Heart right ventricle (tissue), 16 donors: ENCODE measurements around the gene MYH8. TPM values are rescaled to one million over a fixed set of nuclear protein-coding genes. Genes with fewer than 3 reads are reported as not detected.

Source experiments
- ATAC-seq, 8 donors: fragments of 200-7000 bp; cut with Tn5 transposase; one replicate each; pipeline ENCODE4 v1.9.1; 2020; ENCODE audit warnings: mild to moderate bottlenecking in 8 of 8, moderate library complexity in 8 of 8, moderate number of reproducible peaks in 1 of 8
- DNase-seq, 2 donors: peaks; one replicate each; pipeline ENCODE4 v3.0.0-alpha.2; 2020
- H3K27ac ChIP-seq, 10 donors: fragments of 200-600 bp; sonication (generic) in 2 of 10; one replicate each; pipeline versions ENCODE4 v1.5.0 to v1.8.0; 2020 to 2022; ENCODE audit warnings: mild to moderate bottlenecking in 3 of 10
- H3K27me3 ChIP-seq, 7 donors: fragments of 200-600 bp; one replicate each; pipeline ENCODE4 v1.8.0; 2021 to 2022; ENCODE audit warnings: mild to moderate bottlenecking in 2 of 7
- H3K36me3 ChIP-seq, 9 donors: fragments of 200-600 bp; sonication (generic) in 1 of 9; one replicate each; pipeline versions ENCODE4 v1.5.0 to v1.8.0; 2020 to 2022; ENCODE audit warnings: mild to moderate bottlenecking in 2 of 9
- H3K4me1 ChIP-seq, 9 donors: fragments of 200-600 bp; sonication (generic) in 1 of 9; one replicate each; pipeline versions ENCODE4 v1.5.0 to v1.8.0; 2020 to 2022; ENCODE audit warnings: mild to moderate bottlenecking in 4 of 9
- H3K4me3 ChIP-seq, 10 donors: fragments of 200-600 bp; sonication (generic) in 2 of 10; one replicate each; pipeline versions ENCODE4 v1.5.0 to v1.8.0; 2020 to 2022; ENCODE audit warnings: mild to moderate bottlenecking in 7 of 10, moderate library complexity in 2 of 10
- H3K9me3 ChIP-seq, 11 donors: fragments of 200-600 bp in 10 of 11; sonication (generic) in 2 of 11; one replicate each; pipeline versions ENCODE4 v1.5.0 to v1.8.0; 2013 to 2022; ENCODE audit warnings: mild to moderate bottlenecking in 2 of 11, control low read depth in 1 of 11, moderate library complexity in 1 of 11
- WGBS, 2 donors: extraction: QIAGEN DNeasy Blood & Tissue Kit; methylation state at CpG; one replicate each; pipeline ENCODE4 v1.1.7; 2013; ENCODE audit warnings: inconsistent platforms in 1 of 2; 5-methylcytosine and 5-hydroxymethylcytosine counted together
- intact Hi-C, 10 donors: fragments of 100-400 bp; cut with DNase I; formaldehyde crosslinking; loops; one replicate each; pipeline versions ENCODE4 v1.11.1 to v1.14.2; 2022
- polyA plus RNA-seq, 2 donors: library from polyadenylated mRNA; stranded (reverse); fragments of 200-250 nt; gene quantifications; one replicate each; pipeline ENCODE4 v1.2.3, GENCODE V29; 2013
- total RNA-seq, 10 donors: library from RNA; stranded (reverse); fragmentation: NEBNext Ultra II Directional in 3 of 10; extraction: Animal tissue kit (Norgen Biotek cat#: 25700) in 3 of 10; gene quantifications; one replicate each; pipeline versions ENCODE4 v1.2.1 to v1.2.4, GENCODE V29; 2021 to 2023
- TF ChIP-seq, protein P1 (sequence below), 9 donors: fragments of 200-600 bp; sonication (generic) in 2 of 9; IDR thresholded peaks; one replicate each; pipeline versions ENCODE4 v1.5.0 to v1.8.0; 2021 to 2022; ENCODE audit warnings: antibody characterized with exemption in 9 of 9, mild to moderate bottlenecking in 5 of 9, moderate library complexity in 1 of 9
- donor health status: Arrhythmogenic right ventricular cardiomyopathy.
- donor health status: ischemic (EF 13 %, LVEDD 7.1; RV severe dilation, severe dysfunction).
- donor health status: healthy with polysubstance abuse.
- donor health status: DM: no; HTN: yes; CAD: no.
- donor health status: DM: no; HTN: no; CAD: no.
- donor health status: ischemic (EF 25% LVEDD 6.9; RV normal size, moderate dysfunction).
- donor health status: ischemic (EF 25% LVEDD 5.7; RV mildly dilated, moderate dysfunction).
- donor health status: healthy.
- donor health status: DM: yes; HTN: yes; CAD: no.
- donor health status: Ischemic cardiomyopathy.
- donor health status: ischemic (EF 35%, LVEDD 5.7; RV mildly dilated, moderate dysfunction).
- donor health status: nonischemic (EF 11% LVEDD 7.7; RV severe dilation, severe dysfunction).
- donor health status: DM: yes; HTN: yes; CAD: no.
- donor health status: PGD.
- donor health status: ischemic (EF 29% LVEDD 5.4; RV normal size, mild dysfunction).
- donor health status: nonischemic (EF 23%, LVEDD 6.1; RV moderate dilation, normal function).

MYH8 gene
- total and polyA plus RNA-seq, 12 donors: not detected

DNA sequence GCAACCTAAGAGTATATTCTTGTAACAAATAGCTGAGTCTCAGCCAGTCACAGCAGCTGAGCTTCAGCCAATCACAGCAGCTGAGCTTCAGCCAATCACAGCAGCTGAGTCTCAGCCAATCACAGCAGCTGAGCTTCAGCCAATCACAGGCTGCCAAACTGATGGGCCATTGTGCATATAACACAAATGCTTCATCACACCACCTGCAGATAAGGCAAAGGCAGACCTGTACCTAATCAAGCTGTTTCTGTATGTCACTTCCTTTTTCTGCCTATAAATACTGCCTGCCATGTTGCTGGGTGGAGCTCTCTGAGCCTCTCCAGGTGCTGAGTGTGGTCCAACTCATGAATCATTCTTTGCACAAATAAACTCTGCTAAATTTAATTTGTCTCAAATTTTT is 68.9 kb downstream of the MYH8 start:
- Histone ChIP-seq H3K4me3 (no peak overlapping the region), H3K4me1 (no peaks in the 10 kb centered on the region), H3K27me3 (peaks cover 0 to 6% (median 0%) of the 10 kb centered on the region in 7 donors), H3K27ac (no peak overlapping the region), H3K9me3 (no peaks in the 10 kb centered on the region), H3K36me3 (no peaks in the 10 kb centered on the region)
- TF ChIP-seq, protein P1, sequence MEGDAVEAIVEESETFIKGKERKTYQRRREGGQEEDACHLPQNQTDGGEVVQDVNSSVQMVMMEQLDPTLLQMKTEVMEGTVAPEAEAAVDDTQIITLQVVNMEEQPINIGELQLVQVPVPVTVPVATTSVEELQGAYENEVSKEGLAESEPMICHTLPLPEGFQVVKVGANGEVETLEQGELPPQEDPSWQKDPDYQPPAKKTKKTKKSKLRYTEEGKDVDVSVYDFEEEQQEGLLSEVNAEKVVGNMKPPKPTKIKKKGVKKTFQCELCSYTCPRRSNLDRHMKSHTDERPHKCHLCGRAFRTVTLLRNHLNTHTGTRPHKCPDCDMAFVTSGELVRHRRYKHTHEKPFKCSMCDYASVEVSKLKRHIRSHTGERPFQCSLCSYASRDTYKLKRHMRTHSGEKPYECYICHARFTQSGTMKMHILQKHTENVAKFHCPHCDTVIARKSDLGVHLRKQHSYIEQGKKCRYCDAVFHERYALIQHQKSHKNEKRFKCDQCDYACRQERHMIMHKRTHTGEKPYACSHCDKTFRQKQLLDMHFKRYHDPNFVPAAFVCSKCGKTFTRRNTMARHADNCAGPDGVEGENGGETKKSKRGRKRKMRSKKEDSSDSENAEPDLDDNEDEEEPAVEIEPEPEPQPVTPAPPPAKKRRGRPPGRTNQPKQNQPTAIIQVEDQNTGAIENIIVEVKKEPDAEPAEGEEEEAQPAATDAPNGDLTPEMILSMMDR (IDR thresholded peaks at IDR 0.05): no peak
- DNase-seq (no peak), ATAC-seq (no peak)
- intact Hi-C loops: no loop called here

DNA sequence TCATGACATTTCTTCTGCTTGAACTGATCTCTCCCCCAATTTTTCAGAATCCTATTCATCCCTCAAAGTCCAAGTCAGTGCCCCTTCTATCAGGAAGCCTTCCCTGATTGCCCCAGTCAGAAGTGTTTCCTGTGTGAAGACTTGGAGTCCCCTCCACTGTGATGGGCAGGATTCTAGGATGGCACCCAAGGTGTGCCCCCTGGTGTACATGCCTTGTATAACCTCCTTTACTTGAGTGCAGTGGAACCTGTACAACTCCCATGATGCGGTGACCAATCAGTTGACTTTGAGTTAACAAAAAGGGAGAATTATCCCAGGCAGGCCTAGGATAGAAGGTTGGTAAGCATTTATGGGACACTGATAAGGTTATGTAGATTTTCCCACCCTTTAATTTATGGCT is 72.3 kb downstream of the MYH8 start:
- Histone ChIP-seq H3K36me3 (no peaks in the 10 kb centered on the region), H3K27ac (no peak overlapping the region), H3K9me3 (no peaks in the 10 kb centered on the region), H3K4me3 (no peak overlapping the region), H3K4me1 (no peaks in the 10 kb centered on the region), H3K27me3 (no peaks in the 10 kb centered on the region)
- DNase-seq (no peak), ATAC-seq (no peak)
- TF ChIP-seq, protein P1 (IDR thresholded peaks at IDR 0.05): peak in 1 of 9 donors; percentile 25
- 94 to 97% methylated on average over 1 of the region's 1 CpG for WGBS, 2 donors
- intact Hi-C loops: no loop called here

DNA sequence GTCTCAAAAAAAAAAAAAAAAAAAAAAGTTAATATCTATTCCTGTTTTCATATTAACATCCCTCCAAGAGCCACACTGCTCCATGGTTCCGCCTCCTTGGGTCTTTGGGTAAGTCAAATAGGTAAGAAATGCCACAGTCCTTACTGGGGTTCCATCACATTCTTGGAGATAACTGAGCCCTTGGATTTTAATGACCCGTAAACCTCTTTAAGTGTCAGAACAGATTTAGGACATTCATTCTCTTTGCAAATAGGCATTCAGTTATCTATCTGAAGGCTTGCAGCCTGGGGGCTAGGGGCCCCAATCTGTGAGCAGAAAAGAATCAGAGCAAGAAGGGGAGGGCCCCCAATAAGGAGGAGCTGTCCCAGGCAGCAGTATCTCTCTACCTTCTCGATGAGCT is 76.9 kb downstream of the MYH8 start:
- no peak overlapping the region for H3K4me3 ChIP-seq
- H3K27me3 ChIP-seq: no peaks in the 10 kb centered on the region
- H3K36me3 ChIP-seq: no peaks in the 10 kb centered on the region
- intact Hi-C loops: no loop called here
- no peaks in the 10 kb centered on the region for H3K9me3 ChIP-seq
- ATAC-seq (no peak), DNase-seq (no peak)
- no peaks in the 10 kb centered on the region for H3K4me1 ChIP-seq
- TF ChIP-seq, protein P1 (IDR thresholded peaks at IDR 0.05): no peak
- H3K27ac ChIP-seq: no peak overlapping the region
- 80 to 81% methylated on average over 3 of the region's 3 CpGs for WGBS, 2 donors

Other genes with a start within 250 kb of the MYH8 start
- gene GAS7, start 223.3 kb downstream of the MYH8 start, total RNA-seq: 100 to 1,000 TPM in 1 of 10 donors, 10 to 100 TPM in 9; 39.6 to 111 (median 67.7) TPM
- 10 to 100 TPM; 19.8 to 35.3 TPM for gene GAS7, start 223.3 kb downstream of the MYH8 start, polyA plus RNA-seq
- gene MYH13, start 48.9 kb downstream of the MYH8 start, total RNA-seq: not detected
- gene MYH13, start 48.9 kb downstream of the MYH8 start, polyA plus RNA-seq: not detected
- not detected for gene MYH4, start 47.6 kb upstream of the MYH8 start, total RNA-seq
- gene MYH4, start 47.6 kb upstream of the MYH8 start, polyA plus RNA-seq: not detected
- under 1 TPM in 2 of 10 donors, not detected in 8; 0.05 to 0.13 TPM for gene MYH1, start 96.6 kb upstream of the MYH8 start, total RNA-seq
- gene MYH1, start 96.6 kb upstream of the MYH8 start, polyA plus RNA-seq: under 1 TPM in 1 of 2 donors, not detected in 1; 0.03 TPM
- under 1 TPM in 4 of 10 donors, not detected in 6; 0.05 to 0.18 (median 0.06) TPM for gene MYH2, start 127.7 kb upstream of the MYH8 start, total RNA-seq
- gene MYH2, start 127.7 kb upstream of the MYH8 start, polyA plus RNA-seq: under 1 TPM in 1 of 2 donors, not detected in 1; 0.03 TPM
- gene MYH3, start 235.4 kb upstream of the MYH8 start, total RNA-seq: under 1 TPM; 0.12 to 0.97 (median 0.60) TPM
- gene MYH3, start 235.4 kb upstream of the MYH8 start, polyA plus RNA-seq: 1 to 10 TPM; 1.2 to 1.4 TPM